LoVo (cell line): ENCODE measurements around the gene THEM4.
"Not testable (repeated sequence)": the region's sequence is repeated elsewhere in the genome, so short reads cannot be mapped to it uniquely, and the experiment has no call there.

Experiments used
- DNase-seq: peaks from one replicate; pipeline ENCODE4 v3.0.0-alpha.2; 2016; ENCODE audit warnings: low spot score

Gene THEM4

GRCh38 chr1:151892190-151892589, 17.1 kb downstream of the THEM4 start:
- DNase-seq = no peak

- no peak for DNase-seq
Measured at GRCh38 chr1:151891512-151891911, 17.8 kb downstream of the THEM4 start.

- DNase-seq = no peak
Measured at GRCh38 chr1:151888972-151889570, 20.2 kb downstream of the THEM4 start.

- DNase-seq = no peak
Measured at GRCh38 chr1:151887028-151887427, 22.3 kb downstream of the THEM4 start.

- DNase-seq = no peak
Measured at GRCh38 chr1:151885479-151885878, 23.8 kb downstream of the THEM4 start.

- DNase-seq = not testable (repeated sequence)
Measured at GRCh38 chr1:151884879-151885278, 24.4 kb downstream of the THEM4 start.

- not testable (repeated sequence) for DNase-seq
Measured at GRCh38 chr1:151884445-151884844, 24.9 kb downstream of the THEM4 start.

GRCh38 chr1:151883898-151884297, 25.4 kb downstream of the THEM4 start:
- DNase-seq = not testable (repeated sequence)

- DNase-seq = not testable (repeated sequence)
Measured at GRCh38 chr1:151882918-151883317, 26.4 kb downstream of the THEM4 start.

- no peak for DNase-seq
Measured at GRCh38 chr1:151882466-151882865, 26.8 kb downstream of the THEM4 start.

- no peak for DNase-seq
Measured at GRCh38 chr1:151881479-151881878, 27.8 kb downstream of the THEM4 start.

- no peak for DNase-seq
Measured at GRCh38 chr1:151875419-151876097, 33.8 kb downstream of the THEM4 start.

GRCh38 chr1:151872776-151873175, 36.5 kb downstream of the THEM4 start:
- not testable (repeated sequence) for DNase-seq

GRCh38 chr1:151871284-151872030, 37.9 kb downstream of the THEM4 start:
- no peak for DNase-seq

- no peak for DNase-seq
Measured at GRCh38 chr1:151868486-151868885, 40.8 kb downstream of the THEM4 start.

GRCh38 chr1:151867765-151868411, 41.4 kb downstream of the THEM4 start:
- DNase-seq = peak; percentile 16

- no peak for DNase-seq
Measured at GRCh38 chr1:151867321-151867720, 42.0 kb downstream of the THEM4 start.

GRCh38 chr1:151864411-151864810, 44.9 kb downstream of the THEM4 start:
- no peak for DNase-seq

GRCh38 chr1:151862604-151863003, 46.7 kb downstream of the THEM4 start:
- DNase-seq = no peak

GRCh38 chr1:151860504-151861187, 48.7 kb downstream of the THEM4 start:
- DNase-seq = no peak

GRCh38 chr1:151859891-151860293, 49.4 kb downstream of the THEM4 start:
- no peak for DNase-seq
